Activated CD8-positive, alpha-beta memory T cell treated with anti-CD3 and anti-CD28 coated beads for 36 hours (primary cell): Measurements from ENCODE around the gene MORN1. TPM values are rescaled to one million over a fixed set of nuclear protein-coding genes. Genes with fewer than 3 reads are reported as not detected.

Experiments
- CTCF ChIA-PET: fragments of 350-600 bp; sonication (Branson Sonifier 250); formaldehyde crosslinking; loops from one replicate; lab custom pipeline; 2021; ENCODE audit warnings: antibody characterized with exemption; lab: Charles Lee
- POLR2A ChIA-PET: fragments of 350-600 bp; sonication (Branson Sonifier 250); formaldehyde crosslinking; loops from one replicate; lab custom pipeline; 2021; ENCODE audit warnings: antibody characterized with exemption; lab: Charles Lee
- total RNA-seq, 2 experiments: library from RNA; stranded (reverse); gene quantifications; one replicate each; pipeline ENCODE4 v1.2.3, GENCODE V29; 2021

The MORN1 gene
- total RNA-seq, 2 experiments from 2014 or later: 8.7 to 9.9 TPM

DNA sequence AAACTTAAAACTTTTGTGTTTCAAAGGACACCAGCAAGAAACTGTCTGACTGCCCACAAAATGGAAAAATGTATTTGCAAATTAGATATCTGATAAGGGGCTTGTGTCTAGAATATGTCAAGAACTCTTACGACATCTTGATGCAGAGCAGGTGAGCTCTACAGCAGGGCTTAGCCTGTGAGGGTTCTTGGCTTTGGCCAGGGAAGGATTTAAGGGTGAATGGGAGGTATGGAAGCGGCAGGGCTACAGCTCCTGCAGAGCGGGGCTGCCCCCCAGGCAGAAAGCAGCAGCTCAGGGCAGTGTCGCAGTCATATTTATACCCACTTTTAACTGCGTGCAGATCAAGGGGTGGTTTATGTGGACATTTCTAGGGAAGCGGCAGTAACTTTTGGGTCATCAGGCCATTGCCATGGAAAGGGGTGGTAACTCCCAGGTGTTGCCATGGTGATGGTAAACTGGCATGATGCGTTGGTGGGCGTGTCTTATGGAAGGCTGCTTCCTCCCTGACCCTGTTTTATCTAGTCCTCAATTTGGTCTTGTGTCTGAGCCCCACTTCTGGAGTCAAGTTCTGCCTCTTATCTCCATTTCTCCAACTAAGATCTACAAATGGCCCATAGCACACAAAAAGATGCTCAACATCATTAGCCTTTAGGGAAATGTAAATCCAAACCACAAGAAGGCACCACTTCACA, 23.2 kb downstream of the MORN1 start:
- POLR2A ChIA-PET: no interaction called here
- CTCF ChIA-PET: no interaction called here

DNA sequence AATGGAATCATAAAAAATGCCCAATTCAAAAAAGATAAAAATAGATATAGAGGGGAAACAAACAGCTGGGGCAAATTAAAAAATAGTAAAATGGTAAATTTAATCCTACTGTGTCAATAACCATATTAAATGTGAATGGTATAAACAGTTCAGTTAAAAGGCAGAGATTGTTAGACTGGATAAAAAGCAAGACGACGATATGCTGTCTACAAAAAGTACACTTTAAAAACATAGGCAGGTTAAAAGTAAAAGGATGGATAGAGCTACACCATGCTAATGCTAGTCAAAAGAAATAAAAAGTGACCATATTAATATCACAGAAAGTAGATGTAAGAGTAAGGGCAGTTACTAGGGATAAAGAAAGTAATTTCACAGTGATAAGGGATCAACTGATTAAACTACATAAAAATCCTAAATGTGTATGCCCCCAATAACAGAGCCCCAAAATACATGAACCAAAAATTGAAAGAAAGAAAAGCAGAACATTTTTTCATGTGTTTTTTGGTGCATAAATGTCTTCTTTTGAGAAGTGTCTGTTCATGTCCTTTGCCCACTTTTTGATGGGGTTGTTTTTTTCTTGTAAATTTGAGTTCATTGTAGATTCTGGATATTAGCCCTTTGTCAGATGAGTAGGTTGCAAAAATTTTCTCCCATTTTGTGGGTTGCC, 27.4 kb downstream of the MORN1 start:
- POLR2A ChIA-PET: no interaction called here
- CTCF ChIA-PET: no interaction called here

- POLR2A ChIA-PET: no interaction called here
- CTCF ChIA-PET: no interaction called here
These were observed 30.6 kb downstream of the MORN1 start for GRCh38 chr1:2360588-2361364.

GRCh38 chr1:2358651-2359640, 32.4 kb downstream of the MORN1 start:
- CTCF ChIA-PET: interaction anchor here (3.3 kb wide), 1 partner anchor 23 kb away, joined by 10 read pairs; no protein-coding TSS in a partner anchor
- POLR2A ChIA-PET: no interaction called here

- ChIA-PET POLR2A (interaction anchor here (0.5 kb wide), 1 partner anchor 156 kb away, joined by 4 read pairs; no protein-coding TSS in a partner anchor), CTCF (interaction anchor here (3.3 kb wide), 1 partner anchor 23 kb away, joined by 10 read pairs; no protein-coding TSS in a partner anchor)
These were observed 33.3 kb downstream of the MORN1 start for GRCh38 chr1:2358072-2358471.

- CTCF ChIA-PET: interaction anchor here (3.3 kb wide), 1 partner anchor 24 kb away, joined by 10 read pairs; no protein-coding TSS in a partner anchor
- POLR2A ChIA-PET: interaction anchor here (0.6 kb wide), 1 partner anchor 137 kb away, joined by 4 read pairs; no protein-coding TSS in a partner anchor
These were observed 34.2 kb downstream of the MORN1 start for GRCh38 chr1:2356911-2357845.

DNA sequence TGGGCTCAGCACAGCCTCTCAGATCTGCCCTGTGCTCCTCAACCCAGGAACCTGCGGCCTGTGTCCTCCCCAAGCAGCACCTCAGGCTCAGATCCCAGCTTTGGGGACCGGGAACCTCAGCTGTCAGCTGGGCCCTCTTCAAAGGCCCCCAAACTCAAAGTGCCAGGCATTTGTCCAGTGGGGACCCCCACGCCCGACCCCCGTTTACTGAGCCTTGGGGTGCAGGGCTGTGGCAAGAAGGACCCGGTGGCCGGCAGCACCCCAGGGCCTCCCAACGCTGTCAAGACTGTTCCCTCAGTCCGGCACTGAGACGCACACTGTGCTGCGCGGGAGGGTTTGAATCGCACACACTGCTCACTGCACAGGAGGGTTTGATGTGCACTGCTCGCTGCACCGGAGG, 35.0 kb downstream of the MORN1 start:
- CTCF ChIA-PET: interaction anchor here (3.3 kb wide), 1 partner anchor 25 kb away, joined by 10 read pairs; no protein-coding TSS in a partner anchor
- POLR2A ChIA-PET: no interaction called here

GRCh38 chr1:2355373-2356261, 35.7 kb downstream of the MORN1 start:
- ChIA-PET CTCF (no interaction called here), POLR2A (no interaction called here)

DNA sequence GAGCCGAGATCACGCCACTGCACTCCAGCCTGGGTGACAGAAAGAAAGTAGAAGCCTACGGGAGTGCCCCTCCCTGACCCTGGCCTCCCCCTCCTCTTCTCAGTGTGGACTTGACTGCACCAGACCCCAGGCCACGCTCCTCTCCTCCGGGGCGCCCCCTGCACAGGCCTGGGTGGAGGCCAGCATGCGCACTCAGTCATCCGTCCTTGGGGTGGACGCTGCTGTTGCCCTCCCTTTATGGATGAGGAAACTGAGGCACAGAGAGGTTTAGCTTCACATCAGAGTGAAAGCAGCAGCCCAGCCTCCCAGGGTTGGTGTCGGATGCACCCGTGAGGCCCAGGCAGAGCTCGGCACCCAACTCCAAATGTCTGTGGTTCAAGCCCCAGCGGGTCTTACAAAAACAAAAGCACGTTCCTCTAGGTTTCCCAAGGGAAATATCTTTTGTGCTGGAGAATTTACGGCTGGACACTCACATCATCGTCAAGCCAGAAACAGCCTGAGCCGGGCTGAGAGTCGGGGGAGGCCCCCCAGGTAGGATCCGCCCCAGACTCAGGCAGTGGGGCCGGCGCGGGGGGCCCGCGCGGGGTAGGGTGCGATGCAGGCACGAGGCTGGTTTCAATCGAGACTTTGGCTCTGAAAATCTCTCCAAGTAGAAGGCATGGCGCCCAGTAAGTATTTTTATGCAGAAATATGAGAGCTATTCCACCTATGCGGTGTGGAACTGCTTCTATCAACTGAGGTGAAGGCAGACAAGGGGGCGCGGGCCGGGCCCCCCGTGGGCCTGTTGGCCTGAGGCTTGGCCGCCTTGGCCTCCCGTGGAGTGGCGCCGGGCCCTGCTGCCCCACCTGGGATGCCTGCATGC, 36.6 kb downstream of the MORN1 start:
- ChIA-PET CTCF (no interaction called here), POLR2A (no interaction called here)

- ChIA-PET CTCF (no interaction called here), POLR2A (no interaction called here)
These were observed 37.6 kb downstream of the MORN1 start for GRCh38 chr1:2353551-2354438.

DNA sequence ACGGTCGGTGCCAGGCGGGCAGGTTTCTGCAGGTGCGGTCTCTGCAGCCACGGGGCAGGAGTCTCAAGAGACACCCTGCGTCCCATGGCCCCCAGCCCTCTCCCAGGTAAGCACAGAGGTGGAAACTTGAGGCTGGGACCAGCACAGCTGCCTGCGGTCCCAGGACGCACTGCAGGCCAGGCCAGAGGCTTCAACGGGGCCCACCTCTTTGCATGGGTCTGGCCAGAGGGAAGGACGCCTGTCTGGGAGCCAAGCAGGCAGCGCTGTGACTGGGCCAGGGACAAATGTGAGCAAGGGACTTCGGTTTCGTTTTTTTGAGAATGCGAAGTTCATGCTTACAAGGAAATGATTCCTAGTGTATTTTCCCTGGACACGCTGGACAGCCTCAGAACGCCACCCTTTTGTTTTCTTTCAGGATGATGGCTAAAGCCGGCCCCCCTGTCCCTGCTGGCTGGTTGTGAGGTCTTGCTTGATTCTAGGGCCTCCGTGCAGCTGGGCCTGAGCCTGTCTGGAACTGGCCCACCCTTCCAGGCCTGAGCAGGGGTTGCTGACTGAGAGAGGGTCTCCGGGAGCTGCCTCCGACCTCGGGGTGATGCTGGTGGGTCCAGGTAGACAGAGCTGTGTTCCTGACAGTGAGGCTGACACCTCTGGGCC, 38.3 kb downstream of the MORN1 start:
- POLR2A ChIA-PET: no interaction called here
- CTCF ChIA-PET: no interaction called here

GRCh38 chr1:2352341-2352896, 38.9 kb downstream of the MORN1 start:
- POLR2A ChIA-PET: no interaction called here
- CTCF ChIA-PET: no interaction called here

DNA sequence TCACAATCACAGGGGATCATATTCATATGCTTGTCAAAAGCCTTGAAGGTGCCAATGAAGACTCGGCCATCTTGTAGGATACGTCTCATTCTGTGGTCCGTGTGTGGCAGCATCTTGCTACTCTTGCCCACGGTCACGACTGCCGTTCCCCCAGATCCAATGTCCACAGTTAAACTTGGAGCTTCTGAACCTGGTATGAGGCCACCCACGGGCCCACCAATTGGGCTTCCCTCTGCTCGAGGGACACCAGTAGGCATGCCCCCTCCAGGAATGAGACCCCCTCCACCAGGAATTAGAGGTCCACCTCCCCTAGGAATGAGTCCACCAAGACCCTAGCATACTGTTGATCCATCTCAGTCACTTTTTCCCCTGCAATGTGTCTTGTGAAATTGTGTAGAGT, 39.6 kb downstream of the MORN1 start:
- CTCF ChIA-PET: interaction anchor here (0.6 kb wide), 1 partner anchor 17 kb away, joined by 3 read pairs; no protein-coding TSS in a partner anchor
- POLR2A ChIA-PET: no interaction called here
